IMR-90 (cell line): ENCODE measurements around the gene EFHC1. TPM values are rescaled to one million over a fixed set of nuclear protein-coding genes. Genes with fewer than 3 reads are reported as not detected.

ENCODE experiments used
- ATAC-seq: fragments of 200-7000 bp; cut with Tn5 transposase; 2 replicates; pipeline ENCODE4 v1.9.1; 2020; ENCODE audit warnings: low read depth, mild to moderate bottlenecking, moderate library complexity
- BruUV-seq: library from RNA; stranded (reverse); fragments of 400-500 nt; replicated peaks from 2 replicates; lab custom pipeline; 2021; lab: Mats Ljungman, UMichigan
- CTCF ChIA-PET: fragments of 300-600 bp; formaldehyde crosslinking; extraction: SDS; loops from one replicate; lab custom pipeline; 2021; ENCODE audit warnings: antibody characterized with exemption; lab: Yijun Ruan, JAX
- POLR2A ChIA-PET: fragments of 300-600 bp; sonication (Branson Sonifier 250); formaldehyde crosslinking; loops from one replicate; lab custom pipeline; 2022; ENCODE audit warnings: antibody characterized with exemption; ENCODE audit not compliant: unreplicated experiment; lab: Charles Lee
- DNase-seq: peaks from one replicate; pipeline ENCODE4 v3.0.0; 2013
- H2AFZ ChIP-seq: replicated peaks from 2 replicates; pipeline ENCODE3; 2013; ENCODE audit warnings: low read length, mild to moderate bottlenecking; ENCODE audit not compliant: poor library complexity
- H2AK5ac ChIP-seq: 2 replicates; pipeline ENCODE4 v1.6.1; 2013; ENCODE audit warnings: low read depth, low read length, inconsistent platforms
- H2AK9ac ChIP-seq: replicated peaks from 2 replicates; pipeline ENCODE3; 2013; ENCODE audit warnings: mild to moderate bottlenecking, low read depth, low read length, moderate library complexity; ENCODE audit not compliant: poor library complexity
- H2BK120ac ChIP-seq: 2 replicates; pipeline ENCODE4 v1.6.1; 2013; ENCODE audit warnings: low read depth, low read length, inconsistent platforms
- H2BK15ac ChIP-seq: 3 replicates; pipeline ENCODE4 v1.6.1; 2013; ENCODE audit warnings: low read depth, low read length, inconsistent platforms
- H2BK20ac ChIP-seq: 2 replicates; pipeline ENCODE4 v1.6.1; 2013; ENCODE audit warnings: low read depth, mild to moderate bottlenecking, inconsistent platforms, low read length, moderate library complexity
- H2BK5ac ChIP-seq: 2 replicates; pipeline ENCODE4 v1.6.1; 2013; ENCODE audit warnings: mild to moderate bottlenecking, low read depth, low read length, inconsistent platforms; ENCODE audit not compliant: poor library complexity, severe bottlenecking
- H3K14ac ChIP-seq: replicated peaks from 2 replicates; pipeline ENCODE4 v1.6.1; 2013; ENCODE audit warnings: low read depth, low read length, inconsistent platforms
- H3K18ac ChIP-seq: 2 replicates; pipeline ENCODE4 v1.6.1; 2013; ENCODE audit warnings: low read depth, low read length, control low read depth
- H3K23ac ChIP-seq: 2 replicates; pipeline ENCODE4 v1.6.1; 2013; ENCODE audit warnings: low read depth, low read length, inconsistent platforms
- H3K27ac ChIP-seq: 2 replicates; pipeline ENCODE4 v1.5.1; 2013; ENCODE audit warnings: mild to moderate bottlenecking, control low read depth, low read length; ENCODE audit not compliant: insufficient read depth
- H3K27me3 ChIP-seq: 2 replicates; pipeline ENCODE4 v1.6.1; 2013; ENCODE audit warnings: low read length; ENCODE audit not compliant: control insufficient read depth, insufficient read depth
- H3K36me3 ChIP-seq: 2 replicates; pipeline ENCODE4 v1.6.1; 2013; ENCODE audit warnings: low read length, mixed read lengths; ENCODE audit not compliant: control insufficient read depth, insufficient read depth
- H3K4ac ChIP-seq: 2 replicates; pipeline ENCODE4 v1.6.1; 2013; ENCODE audit warnings: low read depth, low read length, inconsistent platforms
- H3K4me1 ChIP-seq: 2 replicates; pipeline ENCODE4 v1.6.1; 2013; ENCODE audit warnings: low read length, mixed read lengths; ENCODE audit not compliant: control insufficient read depth, insufficient read depth
- H3K4me2 ChIP-seq: 2 replicates; pipeline ENCODE4 v1.6.1; 2013; ENCODE audit warnings: low read depth, mild to moderate bottlenecking, control low read depth, low read length, moderate library complexity
- H3K4me3 ChIP-seq: 2 replicates; pipeline ENCODE4 v1.5.1; 2013; ENCODE audit warnings: low read depth, mild to moderate bottlenecking, control low read depth, low read length, moderate library complexity; ENCODE audit not compliant: insufficient read depth
- H3K56ac ChIP-seq: 2 replicates; pipeline ENCODE4 v1.6.1; 2013; ENCODE audit warnings: low read length, inconsistent platforms; ENCODE audit not compliant: insufficient read depth; ENCODE audit errors: extremely low read depth
- H3K79me1 ChIP-seq, 2 experiments: 2 replicates each; pipeline ENCODE4 v1.6.1; 2013; ENCODE audit warnings: low read length in 2 of 2, inconsistent platforms in 1 of 2, low read depth in 1 of 2
- H3K9ac ChIP-seq: 2 replicates; pipeline ENCODE4 v1.6.1; 2013; ENCODE audit warnings: low read depth, low read length, control low read depth
- H3K9me1 ChIP-seq: 2 replicates; pipeline ENCODE4 v1.6.1; 2013; ENCODE audit warnings: low read length, inconsistent platforms; ENCODE audit not compliant: insufficient read depth
- H3K9me3 ChIP-seq: 2 replicates; pipeline ENCODE4 v1.6.1; 2013; ENCODE audit warnings: low read length; ENCODE audit not compliant: control insufficient read depth, insufficient read depth
- H4K20me1 ChIP-seq: 2 replicates; pipeline ENCODE4 v1.6.1; 2013; ENCODE audit warnings: low read length, inconsistent platforms; ENCODE audit not compliant: insufficient read depth
- H4K5ac ChIP-seq: 2 replicates; pipeline ENCODE4 v1.6.1; 2013; ENCODE audit warnings: mild to moderate bottlenecking, low read depth, low read length, control low read depth
- H4K8ac ChIP-seq, 2 experiments: 2 replicates each; pipeline ENCODE4 v1.6.1; 2013; ENCODE audit warnings: low read depth in 2 of 2, low read length in 2 of 2, control low read depth in 1 of 2, inconsistent platforms in 1 of 2
- H4K91ac ChIP-seq: 2 replicates; pipeline ENCODE4 v1.6.1; 2013; ENCODE audit warnings: low read depth, low read length, inconsistent platforms; ENCODE audit not compliant: insufficient read depth
- BHLHE40 ChIP-seq: fragments of 150-350 bp; IDR thresholded peaks from 2 replicates; pipeline ENCODE4 v1.6.1; 2016; ENCODE audit warnings: mild to moderate bottlenecking, low read depth, low read length
- FOS ChIP-seq: fragments of 150-350 bp; IDR thresholded peaks from 2 replicates; pipeline ENCODE4 v1.6.1; 2016; ENCODE audit warnings: low read depth, low read length
- MXI1 ChIP-seq: IDR thresholded peaks from 2 replicates; pipeline ENCODE4 v1.6.1; 2012; ENCODE audit warnings: low read depth, mild to moderate bottlenecking, low read length, moderate library complexity, borderline replicate concordance
- WGBS, 2 experiments: methylation state at CpG; one replicate each; pipeline versions ENCODE4 v1.1.5 to v1.1.7; 2013; ENCODE audit warnings: missing lambda C conversion rate in 2 of 2; ENCODE audit not compliant: insufficient read length in 1 of 2; ENCODE audit errors: extremely low coverage in 2 of 2; 5-methylcytosine and 5-hydroxymethylcytosine counted together
- dilution Hi-C: fragments of 300-500 bp; cut with HindIII; formaldehyde crosslinking; loops from one replicate; pipeline ENCODE4 v1.14.3; 2018; ENCODE audit warnings: low sequenced_read_pairs; ENCODE audit not compliant: unreplicated experiment
- in situ Hi-C: fragments of 300-500 bp; cut with MboI; formaldehyde crosslinking; loops from 3 replicates; pipeline ENCODE4 v1.14.3; 2019; ENCODE audit warnings: low sequenced_read_pairs, inconsistent platforms, mixed read lengths
- intact Hi-C: fragments of 100-400 bp; cut with micrococcal nuclease; formaldehyde crosslinking; loops from 2 replicates; pipeline ENCODE4 v1.10.0; 2022
- polyA plus RNA-seq, 3 experiments: library from polyadenylated mRNA; depleted of rRNA; stranded (reverse); fragments of >200 nt; gene quantifications; 2 replicates each; pipeline ENCODE4 v1.2.3, GENCODE V29; 2012; ENCODE audit warnings: low replicate concordance in 1 of 3
- total RNA-seq: library from RNA; depleted of rRNA; stranded (reverse); fragments of >200 nt; gene quantifications from 2 replicates; pipeline ENCODE4 v1.2.3, GENCODE V29; 2012

EFHC1 gene
- total and polyA plus RNA-seq, 2 of the 4 experiments (the other 2 are of a cell fraction) = 14.0 to 23.0 TPM

DNA sequence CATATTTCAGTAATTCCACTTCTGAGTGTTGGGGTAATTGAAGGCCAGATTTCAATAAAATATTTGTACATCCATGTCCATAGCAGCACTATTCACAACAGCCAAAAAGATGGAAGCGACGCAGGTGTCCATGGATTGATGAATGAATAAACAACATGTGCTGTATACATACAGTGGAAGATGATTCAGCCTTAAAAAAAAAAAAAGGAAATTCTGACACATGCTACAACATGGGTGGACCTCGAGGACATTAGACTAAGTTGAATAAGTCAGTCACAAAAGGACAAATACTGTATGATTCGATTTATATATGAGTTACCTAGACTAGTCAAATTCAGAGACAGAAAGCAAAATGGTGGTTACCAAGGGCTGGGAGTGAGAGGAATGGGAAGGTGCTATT is 99.5 kb downstream of the EFHC1 start:
- H3K4me3 ChIP-seq = no peak overlapping the region
- H2AK5ac ChIP-seq = no peak overlapping the region
- H3K56ac ChIP-seq = no peak overlapping the region
- H3K9me3 ChIP-seq = no peaks in the 10 kb centered on the region
- no peak overlapping the region for H3K9ac ChIP-seq
- 80% methylated on average over 1 of the region's 4 CpGs; no CpG with 5 or more reads in 1 of the 2 experiments for whole genome bisulfite sequencing, 2 experiments
- ChIA-PET POLR2A (no interaction called here), CTCF (no interaction called here)
- peaks cover 41% of the 10 kb centered on the region for H3K4me1 ChIP-seq
- no peak overlapping the region for H2AK9ac ChIP-seq
- H3K4me2 ChIP-seq = no peak overlapping the region
- peak overlapping the region in 1 of 2 experiments; percentile 43; a peak in 1 of 4 replicates for H4K8ac ChIP-seq
- in situ Hi-C loops (loop anchor here (10.0 kb wide), 1 partner anchor 125 kb away; no protein-coding TSS in a partner anchor), intact Hi-C loops (loop anchor here (5.0 kb wide), 1 partner anchor 97 kb away; the partner anchor contains the start of gene EFHC1), dilution Hi-C loops (no loop called here)
- H2BK5ac ChIP-seq = peak overlapping the region; percentile 94
- H2AFZ ChIP-seq = no peak overlapping the region
- no TSS peak for BruUV-seq
- no peak for ATAC-seq
- H3K23ac ChIP-seq = peak overlapping the region; percentile 61; the same call in 1 of the 2 replicates
- peaks cover 20% of the 10 kb centered on the region for H3K36me3 ChIP-seq
- no peak overlapping the region for H4K91ac ChIP-seq
- peaks cover 12% of the 10 kb centered on the region; the same call in 1 of the 2 replicates for H4K20me1 ChIP-seq
- no peak overlapping the region for H3K18ac ChIP-seq
- H4K5ac ChIP-seq = no peak overlapping the region
- no peak for TF ChIP-seq MXI1
- 0 out of 2 replicates have a peak, but pooled peaks have one; percentile 9 for TF ChIP-seq FOS
- 0 out of 2 replicates have a peak, but pooled peaks have one; percentile 12 for TF ChIP-seq BHLHE40
- H3K14ac ChIP-seq = peak overlapping the region; percentile 37; the same call in 1 of the 2 replicates
- H3K27ac ChIP-seq = no peak overlapping the region
- H3K4ac ChIP-seq = peak overlapping the region; percentile 73; the same call in 1 of the 2 replicates
- H2BK15ac ChIP-seq = no peak overlapping the region
- H2BK120ac ChIP-seq = peak overlapping the region; percentile 95; the same call in 1 of the 2 replicates
- peaks cover 28 to 87% of the 10 kb centered on the region in 2 experiments for H3K79me1 ChIP-seq
- DNase-seq = peak; percentile 39
- H3K9me1 ChIP-seq = peaks cover 36% of the 10 kb centered on the region
- no peak overlapping the region for H2BK20ac ChIP-seq
- H3K27me3 ChIP-seq = no peaks in the 10 kb centered on the region
